Thyroid gland (tissue), 4 donors: Measurements from ENCODE around the gene ASCC1.

Experiments
- CTCF ChIP-seq, 6 experiments: fragments of 200-600 bp in 3 of 6; fragments of 450-650 bp in 3 of 6; sonication (generic) in 3 of 6; IDR thresholded peaks; one replicate each; pipeline ENCODE4 v1.5.1; 2016 to 2019; ENCODE audit warnings: antibody characterized with exemption in 6 of 6, mild to moderate bottlenecking in 2 of 6, inconsistent platforms in 1 of 6, moderate library complexity in 1 of 6
- POLR2A ChIP-seq, 2 donors: fragments of 450-650 bp; IDR thresholded peaks; one replicate each; pipeline ENCODE4 v1.6.1; 2017; ENCODE audit warnings: antibody characterized with exemption in 2 of 2, mild to moderate bottlenecking in 2 of 2, moderate library complexity in 1 of 2

- TF ChIP-seq POLR2A (IDR thresholded peaks at IDR 0.05) (no peak), CTCF (IDR thresholded peaks at IDR 0.05) (no peak)
Observed at GRCh38 chr10:72062382-72062781, 153.7 kb downstream of the ASCC1 start.
